KOPT-K1 (cell line): Measurements from ENCODE around the gene DYSF.

ENCODE experiments used
- H3K27ac ChIP-seq: fragments of 200-600 bp; sonication (generic); 2 replicates; pipeline ENCODE4 v1.5.1; 2016; ENCODE audit warnings: antibody characterized with exemption, mild to moderate bottlenecking, low read depth, low read length; ENCODE audit not compliant: poor library complexity, severe bottlenecking
- H3K36me3 ChIP-seq: fragments of 200-600 bp; sonication (generic); 2 replicates; pipeline ENCODE4 v1.5.1; 2017; ENCODE audit warnings: antibody characterized with exemption, mild to moderate bottlenecking, low read length, moderate library complexity; ENCODE audit not compliant: insufficient read depth
- H3K9me3 ChIP-seq: fragments of 200-600 bp; sonication (generic); 2 replicates; pipeline ENCODE4 v1.5.1; 2017; ENCODE audit warnings: antibody characterized with exemption, low read length, mild to moderate bottlenecking; ENCODE audit not compliant: insufficient read depth, poor library complexity, severe bottlenecking

The DYSF gene

DNA sequence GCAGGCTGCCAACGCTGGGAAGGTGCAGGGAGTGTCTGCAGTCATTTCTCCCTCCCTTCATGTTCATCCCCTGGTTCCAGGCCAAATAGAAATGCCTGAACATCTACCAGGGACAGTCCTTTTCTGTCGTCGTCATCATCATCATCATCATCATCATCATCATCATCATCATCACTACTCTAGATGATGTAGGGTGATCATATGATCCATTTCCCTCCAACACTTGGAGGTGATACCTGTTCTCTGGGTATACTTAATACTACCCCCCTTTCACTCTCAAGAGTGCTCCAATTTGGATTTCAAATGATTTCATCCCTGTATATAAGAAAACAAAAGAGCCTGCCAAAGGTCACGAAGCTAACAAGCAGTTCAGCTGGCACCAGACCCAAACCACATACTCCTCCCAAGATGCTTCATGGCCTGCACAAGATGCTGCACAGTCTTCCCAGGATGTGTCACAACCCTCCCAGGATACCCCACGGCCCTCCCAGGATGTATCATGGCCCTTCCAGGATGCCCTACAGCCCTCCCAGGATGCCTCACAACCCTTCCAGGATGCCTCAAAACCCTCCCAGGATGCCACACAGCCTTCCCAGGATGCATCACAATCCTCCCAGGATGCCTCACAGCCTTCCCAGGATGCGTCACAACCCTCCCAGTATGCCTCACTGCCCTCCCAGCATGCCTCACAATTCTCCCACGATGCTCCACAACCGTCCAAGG lies 257.9 kb downstream of the DYSF start:
- Histone ChIP-seq H3K27ac (no peak overlapping the region), H3K36me3 (no peaks in the 10 kb centered on the region), H3K9me3 (no peaks in the 10 kb centered on the region)

GRCh38 chr2:71712158-71712818 lies 258.9 kb downstream of the DYSF start:
- H3K36me3 ChIP-seq = no peaks in the 10 kb centered on the region
- no peak overlapping the region for H3K27ac ChIP-seq
- no peaks in the 10 kb centered on the region for H3K9me3 ChIP-seq

GRCh38 chr2:71713581-71714580 lies 260.5 kb downstream of the DYSF start:
- Histone ChIP-seq H3K27ac (no peak overlapping the region), H3K9me3 (no peaks in the 10 kb centered on the region), H3K36me3 (no peaks in the 10 kb centered on the region)

DNA sequence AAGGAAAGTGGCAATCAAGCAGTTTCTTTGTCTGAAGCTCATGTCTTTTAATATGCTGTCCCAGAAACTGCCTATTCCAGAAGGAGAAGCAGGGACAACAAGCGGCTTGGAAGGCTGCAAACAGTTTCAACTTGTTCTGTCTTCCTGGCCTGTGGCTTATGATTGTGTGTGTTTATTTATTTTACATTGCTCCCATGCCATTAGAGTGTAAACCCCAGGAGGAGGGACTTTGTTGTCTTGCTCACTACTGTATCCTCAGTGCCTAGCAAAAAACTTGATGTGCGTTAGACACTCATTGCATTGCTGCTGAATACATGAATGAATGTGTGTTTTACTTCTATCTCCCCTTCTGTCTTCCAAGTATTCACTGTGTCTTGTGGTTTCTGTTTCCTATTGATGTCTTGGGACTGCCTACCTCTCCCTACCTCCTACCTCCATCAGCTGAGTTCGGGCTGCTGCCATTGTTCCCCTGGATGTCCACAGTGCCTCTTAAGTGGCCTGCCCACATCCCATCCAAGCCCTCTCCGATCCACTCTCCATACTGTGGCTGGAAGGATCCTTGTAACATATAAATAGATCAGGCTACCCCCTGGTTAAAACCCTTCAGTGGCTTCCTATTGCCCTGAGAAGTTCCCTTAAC lies 261.4 kb downstream of the DYSF start:
- H3K27ac ChIP-seq = no peak overlapping the region
- H3K9me3 ChIP-seq = no peaks in the 10 kb centered on the region
- H3K36me3 ChIP-seq = no peaks in the 10 kb centered on the region

DNA sequence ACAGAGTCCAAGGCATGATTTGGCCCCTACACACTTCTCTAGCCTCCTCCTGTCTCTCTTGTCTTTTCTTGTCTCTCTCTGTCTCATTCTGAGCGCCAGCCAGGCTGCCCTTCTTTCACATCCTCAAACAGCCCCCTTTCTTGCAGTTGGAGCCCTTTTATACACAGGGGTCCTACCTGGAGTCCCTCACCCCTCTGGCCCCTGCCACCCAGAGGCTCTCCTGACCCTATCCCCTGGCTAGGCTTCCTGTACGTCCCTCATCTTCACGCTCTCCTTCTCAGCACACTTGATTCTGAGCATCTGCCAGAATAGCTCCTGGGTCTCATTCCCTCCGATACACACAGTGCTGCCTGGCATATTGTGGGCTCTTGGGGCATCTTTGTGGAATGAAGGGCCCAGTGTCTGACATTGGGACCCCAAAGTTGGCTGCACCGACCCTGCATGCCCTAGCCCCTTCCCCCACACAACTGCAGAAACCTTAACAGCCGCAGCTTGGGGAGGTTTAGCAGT lies 261.9 kb downstream of the DYSF start:
- Histone ChIP-seq H3K36me3 (no peaks in the 10 kb centered on the region), H3K27ac (no peak overlapping the region), H3K9me3 (no peaks in the 10 kb centered on the region)

- H3K36me3 ChIP-seq = no peaks in the 10 kb centered on the region
- no peaks in the 10 kb centered on the region for H3K9me3 ChIP-seq
- no peak overlapping the region for H3K27ac ChIP-seq
Observed at GRCh38 chr2:71715951-71716696, 262.8 kb downstream of the DYSF start.

DNA sequence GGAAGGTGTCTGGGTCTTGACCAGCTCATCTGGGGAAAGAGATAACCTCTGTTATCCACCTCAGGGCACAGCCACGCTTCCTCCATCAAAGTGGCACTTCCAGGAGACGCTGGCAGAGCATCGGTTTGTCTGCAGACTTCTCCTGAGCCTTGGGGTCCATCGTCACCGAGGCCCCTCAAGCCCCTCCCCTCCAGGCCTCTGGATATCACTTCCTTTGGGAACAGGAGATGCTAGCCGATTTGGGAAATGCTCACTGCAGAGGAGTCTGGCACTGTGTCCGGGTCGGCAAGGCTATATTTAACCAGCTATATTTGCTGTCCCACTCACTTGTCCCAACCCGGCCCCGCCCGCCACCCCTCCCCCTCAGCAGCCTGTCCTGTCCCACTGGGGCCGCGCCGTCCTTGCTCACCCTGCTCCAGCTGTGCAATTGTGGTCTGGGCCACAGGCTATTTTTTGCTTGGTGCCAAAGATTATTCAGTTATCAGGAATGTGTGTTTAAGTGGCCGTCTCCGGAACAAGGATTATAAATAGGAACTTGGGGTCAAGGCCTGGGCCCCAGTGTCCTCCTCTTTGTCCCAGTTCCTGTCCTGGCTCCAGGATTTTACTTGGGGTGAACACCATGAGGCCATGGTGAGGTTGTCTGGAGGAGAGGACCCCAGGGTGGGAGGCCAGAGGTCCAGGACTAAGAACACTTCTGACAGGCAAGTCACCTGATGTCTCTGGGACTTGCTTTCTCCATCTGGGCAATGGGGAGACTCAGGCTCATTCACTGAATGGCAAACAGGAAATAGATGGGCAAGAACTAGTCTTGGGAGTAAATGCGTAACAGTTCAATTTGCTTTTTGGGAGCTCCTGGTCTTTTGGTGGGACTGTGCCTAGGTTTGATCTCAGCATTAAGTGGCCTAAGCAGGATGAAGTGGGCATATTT lies 263.6 kb downstream of the DYSF start:
- H3K9me3 ChIP-seq = no peaks in the 10 kb centered on the region
- H3K27ac ChIP-seq = no peak overlapping the region
- no peaks in the 10 kb centered on the region for H3K36me3 ChIP-seq

DNA sequence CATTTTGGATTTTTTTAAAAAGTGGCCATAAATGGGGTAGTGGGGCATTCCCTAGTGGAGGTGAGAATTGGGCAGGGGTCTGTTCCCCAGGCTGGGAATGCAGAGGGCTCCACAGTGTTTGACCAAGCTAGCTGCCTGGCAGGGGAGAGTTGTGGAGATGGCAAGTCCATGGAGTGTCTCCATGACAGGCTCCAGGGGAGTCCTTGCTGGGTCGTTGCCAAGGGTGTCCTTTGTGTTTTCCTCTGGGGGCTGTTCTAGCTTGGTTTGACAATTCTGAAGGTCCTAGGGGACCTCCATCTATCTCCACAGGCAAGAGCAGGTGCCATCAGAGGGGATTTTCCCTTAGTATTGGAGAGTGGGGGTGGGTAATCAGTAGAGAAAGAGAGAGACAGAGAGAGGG lies 265.3 kb downstream of the DYSF start:
- Histone ChIP-seq H3K9me3 (no peaks in the 10 kb centered on the region), H3K27ac (no peak overlapping the region), H3K36me3 (no peaks in the 10 kb centered on the region)

DNA sequence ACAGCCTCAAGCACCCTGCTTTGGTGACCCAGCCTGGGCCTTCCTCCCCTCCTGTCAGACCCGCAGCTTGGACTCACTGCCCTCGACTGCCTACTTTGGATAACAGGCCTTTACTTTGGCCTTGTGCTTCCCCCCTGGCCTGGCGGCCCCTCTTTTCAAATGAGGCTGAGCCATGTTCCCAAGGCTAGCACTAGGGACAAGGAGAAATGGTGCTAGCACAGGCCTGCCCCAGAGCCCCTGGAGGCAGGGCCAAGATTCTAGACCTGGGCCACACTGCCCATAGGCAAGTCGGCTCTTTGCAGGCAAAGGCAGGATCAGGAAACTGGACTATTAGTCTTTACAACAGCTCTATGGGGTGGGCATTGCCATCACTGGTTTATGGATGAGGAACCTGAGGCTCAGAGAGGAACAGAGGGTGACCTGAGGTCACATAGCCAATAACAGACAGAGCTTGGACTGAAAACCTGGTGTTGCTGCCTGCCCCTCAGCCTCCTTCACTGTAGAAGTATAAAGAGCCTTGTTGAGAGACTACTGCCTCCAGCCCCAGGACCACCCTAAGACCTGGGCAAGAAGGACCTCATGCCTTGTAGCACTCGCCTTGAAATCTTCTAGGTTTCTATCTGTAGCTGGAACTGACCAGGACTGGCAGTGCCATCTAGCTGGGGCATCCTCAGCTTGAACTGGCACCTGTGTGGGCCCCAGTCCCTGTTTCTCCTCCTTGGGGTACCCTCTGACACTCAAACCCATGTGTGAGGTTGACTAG lies 266.3 kb downstream of the DYSF start:
- peaks cover 1% of the 10 kb centered on the region for H3K9me3 ChIP-seq
- no peak overlapping the region for H3K27ac ChIP-seq
- H3K36me3 ChIP-seq = no peaks in the 10 kb centered on the region

GRCh38 chr2:71720283-71720560 lies 266.9 kb downstream of the DYSF start:
- no peaks in the 10 kb centered on the region for H3K36me3 ChIP-seq
- no peak overlapping the region for H3K27ac ChIP-seq
- H3K9me3 ChIP-seq = peaks cover 6% of the 10 kb centered on the region

- H3K36me3 ChIP-seq = no peaks in the 10 kb centered on the region
- peaks cover 8% of the 10 kb centered on the region for H3K9me3 ChIP-seq
- no peak overlapping the region for H3K27ac ChIP-seq
Observed at GRCh38 chr2:71720596-71721361, 267.4 kb downstream of the DYSF start.

- H3K36me3 ChIP-seq = no peaks in the 10 kb centered on the region
- H3K9me3 ChIP-seq = peaks cover 8% of the 10 kb centered on the region
- H3K27ac ChIP-seq = no peak overlapping the region
Observed at GRCh38 chr2:71721362-71721665, 268.0 kb downstream of the DYSF start.
